DND-41 (cell line): Measurements from ENCODE around the gene ABCF2.

Experiments used
- CTCF ChIP-seq: IDR thresholded peaks from 2 replicates; pipeline ENCODE4 v1.5.1; 2012; ENCODE audit warnings: borderline replicate concordance, low read length, moderate library complexity, mild to moderate bottlenecking; ENCODE audit not compliant: poor library complexity, severe bottlenecking; ENCODE audit errors: extremely low read depth
- EZH2 ChIP-seq: IDR thresholded peaks from 3 replicates; pipeline ENCODE4 v1.6.1; 2012; ENCODE audit warnings: borderline replicate concordance, low read depth, mild to moderate bottlenecking, moderate library complexity, low read length, inconsistent platforms; ENCODE audit not compliant: severe bottlenecking

DNA sequence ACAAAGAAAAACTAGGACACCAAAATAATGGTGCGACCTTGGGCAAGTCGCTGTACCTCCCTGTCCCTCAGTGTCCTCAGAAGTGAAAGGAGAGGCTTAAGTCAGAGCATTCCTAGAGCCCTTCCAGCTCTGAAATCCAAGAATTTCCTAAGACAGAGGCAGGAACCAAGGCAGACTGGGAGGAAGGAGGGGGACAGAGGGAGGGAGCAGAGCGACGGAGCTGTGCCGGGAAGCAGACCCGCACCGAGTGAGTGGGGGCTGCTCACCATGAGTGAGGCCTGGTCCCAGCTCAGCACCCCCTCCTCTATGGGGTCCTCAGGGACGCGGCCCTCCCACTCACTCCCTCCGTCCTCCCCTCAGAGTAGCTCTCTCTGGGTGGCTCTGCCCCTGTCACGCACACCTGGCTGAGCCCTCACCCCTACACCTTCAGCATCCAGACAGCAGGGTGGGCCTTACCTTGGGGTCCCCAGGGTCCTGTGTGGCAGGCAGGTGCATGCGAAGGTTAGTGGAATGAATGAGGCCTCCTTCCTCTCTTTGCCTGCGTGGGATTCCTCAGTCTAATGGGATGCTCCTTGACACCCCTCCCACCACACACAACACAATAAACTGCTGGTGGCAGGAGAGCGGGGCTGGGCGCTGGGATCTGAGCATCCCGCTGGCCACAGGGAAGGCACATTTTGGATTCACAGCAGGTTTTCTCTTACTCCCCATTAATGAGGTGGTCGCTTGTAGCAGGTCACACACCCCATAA is 26.1 kb upstream of the ABCF2 start:
- TF ChIP-seq EZH2 (no peak), CTCF (no peak)
